ENCODE measurements around the gene C12orf54. TPM values are rescaled to one million over a fixed set of nuclear protein-coding genes. Genes with fewer than 3 reads are reported as not detected.
"Not testable (repeated sequence)": the region's sequence is repeated elsewhere in the genome, so short reads cannot be mapped to it uniquely, and the experiment has no call there.

Gene C12orf54
- total RNA-seq, 3 donors from 2014 or later (not counting 1 experiment from before 2014, with no cell fraction given) = not detected

DNA sequence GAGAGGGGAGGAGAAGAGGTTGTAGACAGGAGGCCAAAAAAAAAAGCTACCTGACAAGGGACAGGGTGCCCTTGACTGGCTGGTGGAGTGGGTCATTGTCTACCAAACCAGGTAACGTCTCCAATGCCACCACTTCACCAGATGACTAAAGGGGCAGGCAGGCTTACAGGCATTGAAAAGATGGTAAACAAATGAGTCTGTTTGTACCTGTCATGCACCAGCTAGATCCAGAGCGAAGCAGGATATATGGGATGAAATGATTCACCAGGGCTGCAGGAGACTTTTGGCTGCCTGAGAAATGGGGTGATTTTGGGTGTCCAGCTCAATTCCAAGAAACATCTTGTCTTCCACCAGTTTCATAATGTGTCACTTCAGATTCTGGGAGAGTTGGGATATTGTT lies 4.0 kb downstream of the C12orf54 start:
- H3K9me3 ChIP-seq (ENCODE audit: control insufficient read depth, insufficient read depth, low read length) = no peaks in the 10 kb centered on the region
- 81% methylated on average over 2 of the region's 2 CpGs for whole genome bisulfite sequencing (ENCODE audit: insufficient coverage)
- TF ChIP-seq, protein P1, sequence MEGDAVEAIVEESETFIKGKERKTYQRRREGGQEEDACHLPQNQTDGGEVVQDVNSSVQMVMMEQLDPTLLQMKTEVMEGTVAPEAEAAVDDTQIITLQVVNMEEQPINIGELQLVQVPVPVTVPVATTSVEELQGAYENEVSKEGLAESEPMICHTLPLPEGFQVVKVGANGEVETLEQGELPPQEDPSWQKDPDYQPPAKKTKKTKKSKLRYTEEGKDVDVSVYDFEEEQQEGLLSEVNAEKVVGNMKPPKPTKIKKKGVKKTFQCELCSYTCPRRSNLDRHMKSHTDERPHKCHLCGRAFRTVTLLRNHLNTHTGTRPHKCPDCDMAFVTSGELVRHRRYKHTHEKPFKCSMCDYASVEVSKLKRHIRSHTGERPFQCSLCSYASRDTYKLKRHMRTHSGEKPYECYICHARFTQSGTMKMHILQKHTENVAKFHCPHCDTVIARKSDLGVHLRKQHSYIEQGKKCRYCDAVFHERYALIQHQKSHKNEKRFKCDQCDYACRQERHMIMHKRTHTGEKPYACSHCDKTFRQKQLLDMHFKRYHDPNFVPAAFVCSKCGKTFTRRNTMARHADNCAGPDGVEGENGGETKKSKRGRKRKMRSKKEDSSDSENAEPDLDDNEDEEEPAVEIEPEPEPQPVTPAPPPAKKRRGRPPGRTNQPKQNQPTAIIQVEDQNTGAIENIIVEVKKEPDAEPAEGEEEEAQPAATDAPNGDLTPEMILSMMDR (IDR thresholded peaks at IDR 0.05) = no peak
- DNase-seq (no peak), ATAC-seq (no peak)
- no peak overlapping the region for H3K27ac Mint-ChIP-seq
- H3K4me1 Mint-ChIP-seq = no peaks in the 10 kb centered on the region
- no peaks in the 10 kb centered on the region for H3K36me3 Mint-ChIP-seq
- no peak overlapping the region for H3K27ac ChIP-seq (ENCODE audit: low read length)
- H3K4me3 ChIP-seq (ENCODE audit: low read length) = no peak overlapping the region
- H3K27me3 Mint-ChIP-seq (ENCODE audit: low read depth in 2 of 2) = peaks cover 11 to 31% of the 10 kb centered on the region in 2 donors
- H3K9me3 Mint-ChIP-seq = no peaks in the 10 kb centered on the region
- no peak overlapping the region for H3K4me3 Mint-ChIP-seq
- H3K27me3 ChIP-seq (ENCODE audit: control insufficient read depth, insufficient read depth, low read length) = no peaks in the 10 kb centered on the region
- no peaks in the 10 kb centered on the region for H3K4me1 ChIP-seq (ENCODE audit: control insufficient read depth, insufficient read depth, low read length)
- H3K36me3 ChIP-seq (ENCODE audit: control insufficient read depth, insufficient read depth, low read length) = no peaks in the 10 kb centered on the region
- intact Hi-C loops (cut with micrococcal nuclease) = no loop called here

DNA sequence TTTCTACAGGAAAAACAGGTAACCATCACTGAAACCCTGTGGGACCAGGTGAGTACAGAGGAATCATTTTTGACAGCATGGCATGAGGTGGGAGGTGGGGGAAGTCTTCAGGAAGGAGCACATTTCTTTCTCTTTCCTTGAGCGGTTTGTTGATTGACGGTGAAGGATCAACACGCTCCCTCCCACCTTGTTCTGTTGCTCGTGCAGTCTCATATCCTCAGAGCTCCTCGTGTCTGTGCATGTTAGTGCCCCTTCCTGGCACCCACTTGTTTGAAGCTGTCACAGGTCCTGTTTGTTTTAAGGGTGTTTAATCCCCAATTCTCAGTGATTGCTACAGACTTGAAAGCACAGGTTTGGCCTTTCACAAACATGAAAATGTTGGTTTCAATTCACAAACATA lies 4.4 kb downstream of the C12orf54 start:
- no peak overlapping the region for H3K27ac ChIP-seq (ENCODE audit: low read length)
- Mint-ChIP-seq H3K27me3 (ENCODE audit: low read depth in 2 of 2) (peaks cover 11 to 31% of the 10 kb centered on the region in 2 donors), H3K27ac (no peak overlapping the region), H3K9me3 (no peaks in the 10 kb centered on the region), H3K36me3 (no peaks in the 10 kb centered on the region), H3K4me1 (no peaks in the 10 kb centered on the region), H3K4me3 (no peak overlapping the region)
- TF ChIP-seq, protein P1 (IDR thresholded peaks at IDR 0.05) = no peak
- no peaks in the 10 kb centered on the region for H3K36me3 ChIP-seq (ENCODE audit: control insufficient read depth, insufficient read depth, low read length)
- no peak for ATAC-seq
- 75% methylated on average over 5 of the region's 5 CpGs for WGBS (ENCODE audit: insufficient coverage)
- no peaks in the 10 kb centered on the region for H3K27me3 ChIP-seq (ENCODE audit: control insufficient read depth, insufficient read depth, low read length)
- no peaks in the 10 kb centered on the region for H3K9me3 ChIP-seq (ENCODE audit: control insufficient read depth, insufficient read depth, low read length)
- H3K4me3 ChIP-seq (ENCODE audit: low read length) = no peak overlapping the region
- no peak for DNase-seq
- H3K4me1 ChIP-seq (ENCODE audit: control insufficient read depth, insufficient read depth, low read length) = no peaks in the 10 kb centered on the region
- intact Hi-C loops (cut with micrococcal nuclease) = no loop called here

DNA sequence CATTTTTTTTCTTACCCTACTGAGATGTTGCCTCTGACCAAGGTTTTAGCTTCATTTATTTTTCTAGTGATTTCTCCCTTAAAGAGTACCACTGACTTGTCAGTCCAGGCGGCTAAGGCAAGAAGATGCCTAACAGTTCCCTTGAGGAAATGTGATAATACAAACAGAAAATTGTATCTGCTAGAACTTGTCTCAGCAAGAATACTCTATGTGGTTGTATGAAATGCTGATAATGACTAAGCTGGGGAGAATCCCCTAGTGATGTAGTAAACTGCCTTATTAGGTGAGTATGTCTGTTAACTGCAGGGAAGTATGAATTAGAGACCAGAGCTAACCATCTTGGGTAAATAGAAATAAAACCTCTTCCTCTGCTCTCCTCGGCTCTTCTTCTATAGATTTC lies 6.7 kb downstream of the C12orf54 start:
- Mint-ChIP-seq H3K27ac (no peak overlapping the region), H3K27me3 (ENCODE audit: low read depth in 2 of 2) (peaks cover 10 to 22% of the 10 kb centered on the region in 2 donors), H3K9me3 (no peaks in the 10 kb centered on the region), H3K4me3 (no peak overlapping the region), H3K4me1 (no peaks in the 10 kb centered on the region), H3K36me3 (no peaks in the 10 kb centered on the region)
- Histone ChIP-seq H3K4me3 (ENCODE audit: low read length) (no peak overlapping the region), H3K9me3 (ENCODE audit: control insufficient read depth, insufficient read depth, low read length) (no peaks in the 10 kb centered on the region), H3K27ac (ENCODE audit: low read length) (no peak overlapping the region), H3K27me3 (ENCODE audit: control insufficient read depth, insufficient read depth, low read length) (no peaks in the 10 kb centered on the region), H3K4me1 (ENCODE audit: control insufficient read depth, insufficient read depth, low read length) (no peaks in the 10 kb centered on the region), H3K36me3 (ENCODE audit: control insufficient read depth, insufficient read depth, low read length) (no peaks in the 10 kb centered on the region)
- intact Hi-C loops (cut with micrococcal nuclease) = no loop called here
- ATAC-seq (no peak), DNase-seq (no peak)
- TF ChIP-seq, protein P1 (IDR thresholded peaks at IDR 0.05) = no peak
- WGBS (ENCODE audit: insufficient coverage) = 94% methylated on average over 2 of the region's 2 CpGs

DNA sequence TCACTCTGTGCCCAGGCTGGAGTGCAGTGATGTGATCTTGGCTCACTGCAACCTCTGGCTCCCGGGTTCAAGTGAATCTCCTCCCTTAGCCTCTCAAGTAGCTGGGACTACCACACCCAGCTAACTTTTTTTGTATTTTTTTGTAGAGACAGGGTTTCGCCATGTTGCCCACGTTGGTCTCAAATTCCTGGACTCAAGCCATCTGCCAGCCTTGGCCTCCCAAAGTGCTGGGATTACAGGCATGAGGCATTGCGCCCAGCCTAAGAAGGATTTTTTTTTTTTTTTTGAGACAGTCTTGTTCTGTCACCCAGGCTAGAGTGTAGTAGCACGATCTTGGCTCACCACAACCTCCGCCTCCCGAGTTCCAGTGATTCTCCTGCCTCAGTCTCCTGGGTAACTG lies 7.2 kb downstream of the C12orf54 start:
- ATAC-seq; H3K4me1 ChIP-seq (ENCODE audit: control insufficient read depth, insufficient read depth, low read length); H3K27ac ChIP-seq (ENCODE audit: low read length); H3K27ac Mint-ChIP-seq; H3K36me3 ChIP-seq (ENCODE audit: control insufficient read depth, insufficient read depth, low read length); H3K4me3 ChIP-seq (ENCODE audit: low read length); H3K4me1 Mint-ChIP-seq; H3K27me3 ChIP-seq (ENCODE audit: control insufficient read depth, insufficient read depth, low read length); DNase-seq; intact Hi-C loops (cut with micrococcal nuclease); H3K4me3 Mint-ChIP-seq; H3K9me3 ChIP-seq (ENCODE audit: control insufficient read depth, insufficient read depth, low read length); H3K9me3 Mint-ChIP-seq; H3K36me3 Mint-ChIP-seq: not testable (repeated sequence)
- peaks cover 10 to 22% of the 10 kb centered on the region in 2 donors for H3K27me3 Mint-ChIP-seq (ENCODE audit: low read depth in 2 of 2)
- WGBS (ENCODE audit: insufficient coverage) = 79% methylated on average over 7 of the region's 7 CpGs

DNA sequence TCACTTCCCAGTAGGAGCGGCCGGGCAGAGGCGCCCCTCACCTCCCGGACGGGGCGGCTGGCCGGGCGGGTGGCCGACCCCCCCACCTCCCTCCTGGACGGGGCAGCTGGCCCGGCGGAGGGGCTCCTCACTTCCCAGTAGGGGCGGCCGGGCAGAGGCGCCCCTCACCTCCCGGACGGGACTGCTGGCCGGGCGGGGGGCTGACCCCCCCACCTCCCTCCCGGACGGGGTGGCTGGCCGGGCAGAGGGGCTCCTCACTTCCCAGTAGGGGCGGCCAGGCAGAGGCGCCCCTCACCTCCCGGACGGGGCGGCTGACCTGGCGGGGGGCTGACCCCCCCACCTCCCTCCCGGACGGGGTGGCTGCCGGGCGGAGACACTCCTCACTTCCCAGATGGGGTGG lies 18.0 kb downstream of the C12orf54 start:
- not testable (repeated sequence) for ATAC-seq; H3K36me3 ChIP-seq (ENCODE audit: control insufficient read depth, insufficient read depth, low read length)

DNA sequence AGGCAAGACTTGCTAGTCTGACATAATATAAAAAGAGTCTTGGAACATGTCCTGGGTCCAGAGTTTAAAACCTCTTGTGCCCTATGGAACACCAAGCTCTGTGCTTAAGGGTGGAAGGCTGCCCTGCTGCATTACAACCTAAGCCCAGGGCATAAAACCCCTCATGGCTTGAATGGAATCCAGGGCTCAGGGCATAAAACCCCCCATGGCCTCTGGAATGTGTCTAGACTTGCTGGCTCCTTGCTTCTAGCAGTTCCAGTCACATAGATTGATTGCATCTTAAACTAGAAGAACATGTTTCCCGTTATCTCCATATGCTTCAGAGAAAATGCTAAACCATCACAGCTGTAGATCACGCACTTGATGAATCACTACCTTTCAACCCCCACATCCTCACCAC lies 24.5 kb downstream of the C12orf54 start:
- H3K36me3 ChIP-seq (ENCODE audit: control insufficient read depth, insufficient read depth, low read length); ATAC-seq; DNase-seq; H3K4me3 ChIP-seq (ENCODE audit: low read length); H3K4me1 ChIP-seq (ENCODE audit: control insufficient read depth, insufficient read depth, low read length); H3K9me3 Mint-ChIP-seq; H3K4me1 Mint-ChIP-seq; H3K27me3 ChIP-seq (ENCODE audit: control insufficient read depth, insufficient read depth, low read length); H3K9me3 ChIP-seq (ENCODE audit: control insufficient read depth, insufficient read depth, low read length); H3K27ac Mint-ChIP-seq; H3K4me3 Mint-ChIP-seq; H3K36me3 Mint-ChIP-seq; intact Hi-C loops (cut with micrococcal nuclease); H3K27ac ChIP-seq (ENCODE audit: low read length): not testable (repeated sequence)
- H3K27me3 Mint-ChIP-seq (ENCODE audit: low read depth in 2 of 2) = peaks cover 29 to 71% of the 10 kb centered on the region in 2 donors
- WGBS (ENCODE audit: insufficient coverage) = 83% methylated on average over 2 of the region's 2 CpGs

More for the DNA sequence above, 18.0 kb downstream of the C12orf54 start:
- H3K4me1 ChIP-seq (ENCODE audit: control insufficient read depth, insufficient read depth, low read length); H3K27ac Mint-ChIP-seq; H3K9me3 Mint-ChIP-seq; H3K4me1 Mint-ChIP-seq; H3K27me3 ChIP-seq (ENCODE audit: control insufficient read depth, insufficient read depth, low read length); H3K27ac ChIP-seq (ENCODE audit: low read length); DNase-seq; intact Hi-C loops (cut with micrococcal nuclease); H3K9me3 ChIP-seq (ENCODE audit: control insufficient read depth, insufficient read depth, low read length); H3K36me3 Mint-ChIP-seq; H3K4me3 Mint-ChIP-seq; H3K4me3 ChIP-seq (ENCODE audit: low read length): not testable (repeated sequence)
- WGBS (ENCODE audit: insufficient coverage) = 98% methylated on average over 21 of the region's 32 CpGs
- peaks cover 9 to 25% of the 10 kb centered on the region in 2 donors for H3K27me3 Mint-ChIP-seq (ENCODE audit: low read depth in 2 of 2)

All from natural killer cell (primary cell).